ENCODE results near the gene RPS17.

RPS17 gene

DNA sequence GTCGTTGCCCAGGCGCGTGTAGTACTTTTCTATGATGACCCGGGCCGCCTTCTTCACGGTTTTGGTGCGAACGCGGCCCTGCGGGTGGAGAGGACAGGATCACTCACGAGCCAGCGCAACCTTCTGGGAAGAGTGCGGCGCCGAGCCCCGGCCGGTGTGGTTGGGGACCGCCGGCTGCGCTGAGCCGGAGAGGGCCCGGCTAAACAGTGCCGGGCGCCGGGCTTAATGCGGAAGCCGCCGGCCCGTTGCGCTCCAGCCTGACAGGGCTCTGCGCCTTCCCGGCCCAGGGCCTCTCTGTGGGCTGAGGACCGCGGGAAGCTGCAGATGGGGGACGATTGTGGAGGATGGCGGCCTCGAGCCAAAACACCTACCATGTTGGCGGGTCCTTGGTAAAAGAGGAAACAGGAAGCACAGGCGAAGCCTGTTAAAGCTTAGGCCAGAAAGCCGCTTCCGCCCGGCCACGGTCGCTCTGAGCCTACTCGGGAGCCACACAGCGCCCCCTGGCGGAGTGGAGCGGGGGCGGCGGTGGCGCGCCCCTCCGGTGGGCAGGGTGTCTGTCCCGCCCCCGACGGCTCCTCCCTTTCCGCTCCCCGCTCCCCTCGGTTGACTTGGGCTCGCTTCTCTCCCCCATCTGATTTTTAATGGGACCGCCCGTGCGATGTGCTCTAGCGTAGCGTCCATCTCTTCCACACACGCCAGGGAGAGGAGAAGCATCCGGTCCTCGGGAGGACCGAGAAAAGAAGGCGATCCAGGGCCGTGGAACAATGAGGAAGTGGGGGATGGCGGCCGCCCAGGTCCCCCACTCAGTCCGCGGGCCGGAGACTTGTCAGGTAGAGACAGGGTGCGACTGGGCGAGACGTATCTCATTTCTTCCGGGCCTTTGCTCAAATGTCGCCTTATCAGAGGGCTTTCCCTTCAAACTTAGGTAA, at the start of gene RPS17:
Gene RPS17 (minus strand): TSS at position 403 of the 929 bp plus-strand sequence. CDS start 29 bp downstream, at position 374.
- in situ Hi-C loops (cut with HindIII; ENCODE audit: low sequenced_read_pairs): loop anchor here (25.0 kb wide), 1 partner anchor 472 kb away; the partner anchor contains the start of gene C15orf40
- TF ChIP-seq, protein P1, sequence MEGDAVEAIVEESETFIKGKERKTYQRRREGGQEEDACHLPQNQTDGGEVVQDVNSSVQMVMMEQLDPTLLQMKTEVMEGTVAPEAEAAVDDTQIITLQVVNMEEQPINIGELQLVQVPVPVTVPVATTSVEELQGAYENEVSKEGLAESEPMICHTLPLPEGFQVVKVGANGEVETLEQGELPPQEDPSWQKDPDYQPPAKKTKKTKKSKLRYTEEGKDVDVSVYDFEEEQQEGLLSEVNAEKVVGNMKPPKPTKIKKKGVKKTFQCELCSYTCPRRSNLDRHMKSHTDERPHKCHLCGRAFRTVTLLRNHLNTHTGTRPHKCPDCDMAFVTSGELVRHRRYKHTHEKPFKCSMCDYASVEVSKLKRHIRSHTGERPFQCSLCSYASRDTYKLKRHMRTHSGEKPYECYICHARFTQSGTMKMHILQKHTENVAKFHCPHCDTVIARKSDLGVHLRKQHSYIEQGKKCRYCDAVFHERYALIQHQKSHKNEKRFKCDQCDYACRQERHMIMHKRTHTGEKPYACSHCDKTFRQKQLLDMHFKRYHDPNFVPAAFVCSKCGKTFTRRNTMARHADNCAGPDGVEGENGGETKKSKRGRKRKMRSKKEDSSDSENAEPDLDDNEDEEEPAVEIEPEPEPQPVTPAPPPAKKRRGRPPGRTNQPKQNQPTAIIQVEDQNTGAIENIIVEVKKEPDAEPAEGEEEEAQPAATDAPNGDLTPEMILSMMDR (IDR thresholded peaks at IDR 0.05; ENCODE audit: low read depth, low read length): peak; percentile 89

DNA sequence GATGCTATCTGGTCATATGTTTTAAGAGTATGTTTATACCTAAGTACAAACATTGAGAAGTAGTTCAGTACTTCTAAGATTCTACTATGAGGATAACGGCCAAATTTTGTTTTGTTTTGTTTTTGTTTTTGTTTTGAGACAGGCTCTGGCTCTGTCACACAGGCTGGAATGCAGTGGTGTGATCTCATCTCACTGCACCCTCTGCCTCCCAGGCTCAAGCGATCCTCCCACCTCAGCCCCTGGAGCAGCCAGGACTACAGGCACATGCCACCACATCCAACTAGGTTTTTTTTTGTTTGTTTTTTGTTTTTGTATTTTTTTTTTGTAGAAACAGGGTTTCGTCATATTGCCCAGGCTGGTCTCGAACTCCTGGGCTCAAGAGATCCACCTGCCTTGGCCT, 47.5 kb upstream of the RPS17 start:
- TF ChIP-seq, protein P1 (IDR thresholded peaks at IDR 0.05; ENCODE audit: low read depth, low read length): no peak
- H3K4me3 ChIP-seq (ENCODE audit: low read depth, low read length): no peak overlapping the region
- in situ Hi-C loops (cut with HindIII; ENCODE audit: low sequenced_read_pairs): no loop called here
- no peak for DNase-seq (ENCODE audit: low read depth, low spot score)

More for the DNA sequence above, at the start of gene RPS17:
- peak; percentile 97 for DNase-seq (ENCODE audit: low read depth, low spot score)
- peak within 1 kb of the TSS; percentile 100 for H3K4me3 ChIP-seq (ENCODE audit: low read depth, low read length)

DNA sequence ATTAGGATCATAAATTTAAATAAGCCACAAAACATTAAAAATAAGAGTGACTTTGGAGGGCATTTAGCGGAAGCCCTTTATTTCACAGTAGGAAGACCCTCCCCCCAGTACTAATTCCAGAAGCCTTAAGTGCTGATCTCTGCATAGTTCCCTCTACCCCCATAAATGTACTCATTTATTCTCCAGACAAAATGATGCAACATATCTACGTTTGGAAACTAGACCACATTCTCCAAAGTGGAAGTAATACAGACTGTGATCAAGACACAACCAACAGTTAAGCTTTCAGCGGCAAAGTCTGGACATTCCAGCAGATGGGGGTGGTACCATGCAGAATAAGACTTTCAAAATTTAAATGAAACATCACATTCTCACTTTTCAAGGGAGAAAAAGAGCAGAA, 44.8 kb upstream of the RPS17 start:
- peak; percentile 29 for DNase-seq (ENCODE audit: low read depth, low spot score)
- no peak overlapping the region for H3K4me3 ChIP-seq (ENCODE audit: low read depth, low read length)
- in situ Hi-C loops (cut with HindIII; ENCODE audit: low sequenced_read_pairs): no loop called here
- TF ChIP-seq, protein P1 (IDR thresholded peaks at IDR 0.05; ENCODE audit: low read depth, low read length): no peak

DNA sequence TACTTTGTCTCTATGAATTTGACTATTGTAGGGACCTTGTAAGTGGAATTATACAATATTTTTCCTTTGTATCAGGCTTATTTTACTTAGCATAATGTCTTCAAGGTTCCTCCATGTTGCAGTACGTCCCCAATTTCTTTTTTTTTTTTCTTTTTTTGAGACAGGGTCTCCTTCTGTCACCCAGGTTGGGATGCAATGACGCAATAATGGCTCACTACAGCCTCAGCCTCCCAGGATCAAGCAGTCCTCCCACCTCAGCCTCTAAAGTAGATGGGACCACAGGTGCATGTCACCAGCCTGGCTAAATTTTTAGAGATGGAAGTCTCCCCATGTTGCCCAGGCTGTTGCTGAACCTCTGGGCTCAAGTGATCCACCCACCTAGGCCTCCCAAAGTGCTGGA, 40.5 kb upstream of the RPS17 start:
- H3K4me3 ChIP-seq (ENCODE audit: low read depth, low read length): no peak overlapping the region
- DNase-seq (ENCODE audit: low read depth, low spot score): no peak
- TF ChIP-seq, protein P1 (IDR thresholded peaks at IDR 0.05; ENCODE audit: low read depth, low read length): no peak
- in situ Hi-C loops (cut with HindIII; ENCODE audit: low sequenced_read_pairs): no loop called here

DNA sequence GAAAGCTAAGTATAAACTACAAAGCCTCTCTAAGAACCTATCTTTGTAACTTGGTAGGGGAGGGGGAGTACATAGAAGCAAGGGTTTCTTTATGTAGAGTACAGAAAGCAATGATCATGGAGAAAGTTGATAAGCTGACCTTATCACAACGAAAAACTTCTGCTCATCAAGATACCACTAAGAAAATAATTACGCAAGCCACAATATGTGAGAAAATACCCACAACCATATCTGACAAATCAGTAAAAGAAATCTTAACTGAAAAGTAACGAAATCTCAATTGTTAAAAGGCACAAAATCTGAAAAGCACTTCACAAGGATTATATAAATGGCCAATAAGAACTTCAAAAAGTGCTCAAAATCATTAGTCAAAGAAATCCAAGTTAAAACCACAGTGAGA, 35.1 kb upstream of the RPS17 start:
- in situ Hi-C loops (cut with HindIII; ENCODE audit: low sequenced_read_pairs): no loop called here
- H3K4me3 ChIP-seq (ENCODE audit: low read depth, low read length): no peak overlapping the region
- TF ChIP-seq, protein P1 (IDR thresholded peaks at IDR 0.05; ENCODE audit: low read depth, low read length): no peak
- no peak for DNase-seq (ENCODE audit: low read depth, low spot score)

DNA sequence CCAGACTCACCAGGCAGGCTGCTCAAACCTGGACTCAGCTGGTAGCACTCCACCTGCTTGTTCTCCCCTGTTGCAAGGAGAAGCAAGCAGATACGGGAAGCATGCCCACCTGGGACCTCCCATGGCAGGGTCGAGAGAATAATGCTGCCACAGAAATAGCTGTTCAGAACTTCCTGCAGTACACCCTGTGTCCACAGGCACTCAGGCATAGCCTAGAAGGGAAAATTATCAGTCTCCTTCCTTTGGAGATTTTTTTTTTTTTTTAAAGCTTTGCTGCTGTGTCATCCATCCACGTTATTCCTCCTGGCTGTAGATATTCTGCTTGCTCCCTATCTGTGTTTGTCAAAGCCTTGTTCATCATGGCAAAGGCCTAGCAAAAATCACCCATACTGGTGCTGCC, 32.7 kb upstream of the RPS17 start:
- DNase-seq (ENCODE audit: low read depth, low spot score): no peak
- TF ChIP-seq, protein P1 (IDR thresholded peaks at IDR 0.05; ENCODE audit: low read depth, low read length): no peak

More for the DNA sequence above, 32.7 kb upstream of the RPS17 start:
- H3K4me3 ChIP-seq (ENCODE audit: low read depth, low read length): no peak overlapping the region
- in situ Hi-C loops (cut with HindIII; ENCODE audit: low sequenced_read_pairs): no loop called here
